ENCODE results near the gene ROS1.
A peak's percentile ranks its signal among the peaks of the same experiment; 100 is the strongest.

The ROS1 gene

DNA sequence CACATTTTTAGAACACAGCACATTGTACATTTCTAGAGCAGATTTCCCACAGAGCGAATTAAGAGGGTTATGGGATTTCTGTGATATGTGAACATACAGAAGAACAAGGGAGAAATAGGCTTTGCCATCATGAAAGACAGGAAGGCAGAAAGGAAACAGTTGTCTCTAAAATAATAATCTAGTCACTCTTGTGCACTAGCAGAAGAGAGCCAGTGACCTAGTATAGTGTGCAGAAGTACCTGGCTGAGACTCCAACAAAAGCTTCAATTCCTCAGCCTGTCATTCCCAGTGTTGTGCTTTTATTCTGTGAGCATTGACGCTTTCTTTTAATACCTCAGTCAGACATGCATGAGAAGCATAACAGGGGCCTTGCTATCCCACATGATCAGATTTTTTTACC is 39.0 kb upstream of the ROS1 start:
- H3K14ac ChIP-seq (ENCODE audit: low read length in 2 of 2) = no peak overlapping the region
- peaks cover 0 to 2% of the 10 kb centered on the region in 2 experiments for H3K27me3 ChIP-seq (ENCODE audit: control insufficient read depth in 1 of 2, insufficient read depth in 1 of 2, low read length in 2 of 2)
- no peak overlapping the region for H2AK5ac ChIP-seq (ENCODE audit: low read length, severe bottlenecking)
- no peak overlapping the region for H3K4me2 ChIP-seq (ENCODE audit: low read length, poor library complexity, severe bottlenecking)
- no peak overlapping the region for H3K18ac ChIP-seq (ENCODE audit: low read depth in 1 of 2, low read length in 2 of 2)
- no peak overlapping the region for H2BK120ac ChIP-seq (ENCODE audit: low read depth, low read length)
- no peak overlapping the region for H4K91ac ChIP-seq (ENCODE audit: low read length)
- H2BK12ac ChIP-seq (ENCODE audit: low read length in 2 of 2) = no peak overlapping the region
- no peak overlapping the region for H3K4ac ChIP-seq (ENCODE audit: low read depth in 1 of 2, low read length in 2 of 2)
- H3K27ac ChIP-seq (ENCODE audit: low read length, poor library complexity, severe bottlenecking) = peak overlapping the region; percentile 10
- H2AFZ ChIP-seq (ENCODE audit: low read depth, low read length) = no peak overlapping the region
- H3K9me3 ChIP-seq (ENCODE audit: control insufficient read depth, low read length) = no peaks in the 10 kb centered on the region
- H2BK15ac ChIP-seq (ENCODE audit: low read depth, poor library complexity, severe bottlenecking) = no peak overlapping the region
- no peak overlapping the region for H3K4me3 ChIP-seq (ENCODE audit: insufficient read depth in 1 of 2, low read depth in 1 of 2, low read length in 2 of 2)
- no peaks in the 10 kb centered on the region for H3K79me1 ChIP-seq (replicated peaks; ENCODE audit: low read length, poor library complexity, severe bottlenecking)
- no peak overlapping the region for H3K9ac ChIP-seq (ENCODE audit: low read length)
- peaks cover 2% of the 10 kb centered on the region for H3K4me1 ChIP-seq (ENCODE audit: control insufficient read depth, insufficient read depth, low read depth, low read length)
- H2BK5ac ChIP-seq (ENCODE audit: low read depth, low read length, poor library complexity, severe bottlenecking) = no peak overlapping the region
- no peak overlapping the region for H3K23ac ChIP-seq (ENCODE audit: low read length in 2 of 2)
- H4K8ac ChIP-seq (ENCODE audit: low read length) = no peak overlapping the region
- no peak for DNase-seq
- WGBS = 68% methylated on average over 1 of the region's 2 CpGs
- H3K36me3 ChIP-seq (ENCODE audit: control insufficient read depth in 1 of 2, insufficient read depth in 2 of 2, low read depth in 1 of 2, low read length in 2 of 2) = no peaks in the 10 kb centered on the region

DNA sequence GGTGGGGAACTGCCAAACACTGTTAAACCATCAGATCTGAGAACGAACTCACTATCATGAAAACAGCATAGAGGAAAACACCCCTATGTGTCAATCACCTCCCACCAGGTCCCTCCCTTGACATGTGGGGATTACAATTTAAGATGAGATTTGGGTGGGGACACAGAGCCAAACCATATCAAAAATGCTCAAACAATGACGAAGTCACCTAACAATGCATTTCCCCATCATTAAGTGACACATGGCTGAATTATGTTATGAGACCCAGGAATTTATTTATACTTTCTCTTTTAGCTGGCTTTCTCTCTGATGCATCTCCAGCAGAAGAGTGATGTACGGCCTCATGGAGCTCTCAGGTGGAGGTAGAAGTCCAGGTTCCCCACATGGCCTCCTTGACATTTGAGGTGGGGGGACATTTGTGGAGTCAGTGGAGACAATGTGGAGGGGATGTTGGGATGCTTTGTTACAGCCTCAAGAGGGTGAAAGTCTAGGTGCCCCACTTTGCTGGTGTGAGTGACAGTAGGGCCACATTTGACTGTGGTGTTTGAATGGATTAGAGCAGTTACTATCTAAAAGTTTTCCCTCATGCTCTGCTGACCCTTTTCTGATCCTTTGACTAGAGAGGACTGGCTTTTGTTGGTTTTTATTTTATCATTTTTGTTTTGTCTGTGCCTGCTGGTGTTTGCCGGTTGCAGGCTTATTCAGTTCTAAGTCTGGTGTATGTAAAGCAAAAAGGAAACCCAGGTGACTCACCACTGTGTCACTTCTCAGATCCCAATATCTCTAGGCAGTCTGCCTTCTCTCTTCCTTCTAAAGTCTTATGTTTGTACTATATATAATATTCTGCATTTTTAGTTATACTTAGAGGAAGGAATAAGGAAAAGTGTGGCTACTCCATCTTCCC is 38.3 kb upstream of the ROS1 start:
- H2BK120ac ChIP-seq (ENCODE audit: low read depth, low read length) = no peak overlapping the region
- H3K9me3 ChIP-seq (ENCODE audit: control insufficient read depth, low read length) = no peaks in the 10 kb centered on the region
- no peaks in the 10 kb centered on the region for H3K36me3 ChIP-seq (ENCODE audit: control insufficient read depth in 1 of 2, insufficient read depth in 2 of 2, low read depth in 1 of 2, low read length in 2 of 2)
- H3K18ac ChIP-seq (ENCODE audit: low read depth in 1 of 2, low read length in 2 of 2) = peak overlapping the region; percentile 34 to 52
- no peaks in the 10 kb centered on the region for H3K27me3 ChIP-seq (ENCODE audit: control insufficient read depth in 1 of 2, insufficient read depth in 1 of 2, low read length in 2 of 2)
- H2AK5ac ChIP-seq (ENCODE audit: low read length, severe bottlenecking) = no peak overlapping the region
- no peak overlapping the region for H4K91ac ChIP-seq (ENCODE audit: low read length)
- no peak overlapping the region for H3K23ac ChIP-seq (ENCODE audit: low read length in 2 of 2)
- no peak overlapping the region for H3K9ac ChIP-seq (ENCODE audit: low read length)
- peak; percentile 76 for DNase-seq
- H2BK12ac ChIP-seq (ENCODE audit: low read length in 2 of 2) = peak overlapping the region in 1 of 2 experiments; percentile 46
- H3K14ac ChIP-seq (ENCODE audit: low read length in 2 of 2) = peak overlapping the region in 1 of 2 experiments; percentile 41
- H3K27ac ChIP-seq (ENCODE audit: low read length, poor library complexity, severe bottlenecking) = peak overlapping the region; percentile 57
- peak overlapping the region in 1 of 2 experiments; percentile 30 for H3K4ac ChIP-seq (ENCODE audit: low read depth in 1 of 2, low read length in 2 of 2)
- no peak overlapping the region for H2AFZ ChIP-seq (ENCODE audit: low read depth, low read length)
- H3K4me3 ChIP-seq (ENCODE audit: insufficient read depth in 1 of 2, low read depth in 1 of 2, low read length in 2 of 2) = no peak overlapping the region
- peak overlapping the region; percentile 72 for H4K8ac ChIP-seq (ENCODE audit: low read length)
- H2BK5ac ChIP-seq (ENCODE audit: low read depth, low read length, poor library complexity, severe bottlenecking) = no peak overlapping the region
- peaks cover 2% of the 10 kb centered on the region for H3K4me1 ChIP-seq (ENCODE audit: control insufficient read depth, insufficient read depth, low read depth, low read length)
- H3K79me1 ChIP-seq (replicated peaks; ENCODE audit: low read length, poor library complexity, severe bottlenecking) = no peaks in the 10 kb centered on the region
- WGBS = 63% methylated on average over 2 of the region's 4 CpGs
- peak overlapping the region; percentile 36 for H2BK15ac ChIP-seq (ENCODE audit: low read depth, poor library complexity, severe bottlenecking)
- peak overlapping the region; percentile 18 for H3K4me2 ChIP-seq (ENCODE audit: low read length, poor library complexity, severe bottlenecking)

GRCh38 chr6:117459204-117459944 is 33.6 kb upstream of the ROS1 start:
- H3K9ac ChIP-seq (ENCODE audit: low read length) = no peak overlapping the region
- no peak overlapping the region for H4K8ac ChIP-seq (ENCODE audit: low read length)
- H3K27ac ChIP-seq (ENCODE audit: low read length, poor library complexity, severe bottlenecking) = no peak overlapping the region
- H3K4me1 ChIP-seq (ENCODE audit: control insufficient read depth, insufficient read depth, low read depth, low read length) = peaks cover 2% of the 10 kb centered on the region
- no peak overlapping the region for H4K91ac ChIP-seq (ENCODE audit: low read length)
- H2BK120ac ChIP-seq (ENCODE audit: low read depth, low read length) = no peak overlapping the region
- H3K18ac ChIP-seq (ENCODE audit: low read depth in 1 of 2, low read length in 2 of 2) = no peak overlapping the region
- no peaks in the 10 kb centered on the region for H3K27me3 ChIP-seq (ENCODE audit: control insufficient read depth in 1 of 2, insufficient read depth in 1 of 2, low read length in 2 of 2)
- no peak overlapping the region for H3K23ac ChIP-seq (ENCODE audit: low read length in 2 of 2)
- H3K14ac ChIP-seq (ENCODE audit: low read length in 2 of 2) = no peak overlapping the region
- H3K4me3 ChIP-seq (ENCODE audit: insufficient read depth in 1 of 2, low read depth in 1 of 2, low read length in 2 of 2) = no peak overlapping the region
- no peak overlapping the region for H3K4me2 ChIP-seq (ENCODE audit: low read length, poor library complexity, severe bottlenecking)
- H2BK15ac ChIP-seq (ENCODE audit: low read depth, poor library complexity, severe bottlenecking) = no peak overlapping the region
- no peak overlapping the region for H2AK5ac ChIP-seq (ENCODE audit: low read length, severe bottlenecking)
- H3K4ac ChIP-seq (ENCODE audit: low read depth in 1 of 2, low read length in 2 of 2) = no peak overlapping the region
- no peaks in the 10 kb centered on the region for H3K79me1 ChIP-seq (replicated peaks; ENCODE audit: low read length, poor library complexity, severe bottlenecking)
- no peak overlapping the region for H2BK12ac ChIP-seq (ENCODE audit: low read length in 2 of 2)
- no peaks in the 10 kb centered on the region for H3K9me3 ChIP-seq (ENCODE audit: control insufficient read depth, low read length)
- H2BK5ac ChIP-seq (ENCODE audit: low read depth, low read length, poor library complexity, severe bottlenecking) = no peak overlapping the region
- no peak overlapping the region for H2AFZ ChIP-seq (ENCODE audit: low read depth, low read length)
- 90% methylated on average over 1 of the region's 2 CpGs for WGBS
- H3K36me3 ChIP-seq (ENCODE audit: control insufficient read depth in 1 of 2, insufficient read depth in 2 of 2, low read depth in 1 of 2, low read length in 2 of 2) = no peaks in the 10 kb centered on the region
- DNase-seq = no peak

DNA sequence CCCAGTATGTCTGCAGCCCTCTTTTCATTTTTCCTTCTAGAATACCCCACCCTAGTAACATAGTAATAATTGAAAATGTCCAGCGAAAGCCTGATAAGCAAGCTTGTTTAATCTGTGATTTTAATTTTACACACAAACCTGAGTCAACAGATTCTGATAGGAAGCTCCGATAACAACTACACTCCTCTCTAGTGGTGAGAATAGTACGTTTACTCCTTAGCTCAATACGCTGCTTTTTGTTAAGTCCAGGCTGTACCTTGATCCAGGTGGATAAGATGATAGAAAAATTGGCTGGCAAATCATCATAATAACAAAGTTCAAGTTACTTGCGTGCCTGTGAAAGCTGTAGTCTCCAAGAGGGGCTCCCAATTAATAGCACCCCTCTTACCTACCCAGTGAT is 31.3 kb upstream of the ROS1 start:
- no peaks in the 10 kb centered on the region for H3K36me3 ChIP-seq (ENCODE audit: control insufficient read depth in 1 of 2, insufficient read depth in 2 of 2, low read depth in 1 of 2, low read length in 2 of 2)
- no peak overlapping the region for H4K8ac ChIP-seq (ENCODE audit: low read length)
- H3K23ac ChIP-seq (ENCODE audit: low read length in 2 of 2) = no peak overlapping the region
- H3K14ac ChIP-seq (ENCODE audit: low read length in 2 of 2) = no peak overlapping the region
- H3K18ac ChIP-seq (ENCODE audit: low read depth in 1 of 2, low read length in 2 of 2) = no peak overlapping the region
- H2AK5ac ChIP-seq (ENCODE audit: low read length, severe bottlenecking) = no peak overlapping the region
- no peaks in the 10 kb centered on the region for H3K9me3 ChIP-seq (ENCODE audit: control insufficient read depth, low read length)
- no peak for DNase-seq
- no peaks in the 10 kb centered on the region for H3K4me1 ChIP-seq (ENCODE audit: control insufficient read depth, insufficient read depth, low read depth, low read length)
- H3K4ac ChIP-seq (ENCODE audit: low read depth in 1 of 2, low read length in 2 of 2) = no peak overlapping the region
- H3K79me1 ChIP-seq (replicated peaks; ENCODE audit: low read length, poor library complexity, severe bottlenecking) = no peaks in the 10 kb centered on the region
- H2BK12ac ChIP-seq (ENCODE audit: low read length in 2 of 2) = no peak overlapping the region
- H3K27me3 ChIP-seq (ENCODE audit: control insufficient read depth in 1 of 2, insufficient read depth in 1 of 2, low read length in 2 of 2) = no peaks in the 10 kb centered on the region
- 88% methylated on average over 2 of the region's 5 CpGs for WGBS
- H2AFZ ChIP-seq (ENCODE audit: low read depth, low read length) = no peak overlapping the region
- no peak overlapping the region for H2BK5ac ChIP-seq (ENCODE audit: low read depth, low read length, poor library complexity, severe bottlenecking)
- H2BK15ac ChIP-seq (ENCODE audit: low read depth, poor library complexity, severe bottlenecking) = no peak overlapping the region
- no peak overlapping the region for H2BK120ac ChIP-seq (ENCODE audit: low read depth, low read length)
- no peak overlapping the region for H3K4me3 ChIP-seq (ENCODE audit: insufficient read depth in 1 of 2, low read depth in 1 of 2, low read length in 2 of 2)
- H4K91ac ChIP-seq (ENCODE audit: low read length) = no peak overlapping the region
- H3K9ac ChIP-seq (ENCODE audit: low read length) = no peak overlapping the region
- H3K27ac ChIP-seq (ENCODE audit: low read length, poor library complexity, severe bottlenecking) = no peak overlapping the region
- H3K4me2 ChIP-seq (ENCODE audit: low read length, poor library complexity, severe bottlenecking) = no peak overlapping the region
